Measurements from ENCODE around the gene ANKRD13D.
A peak's percentile ranks its signal among the peaks of the same experiment; 100 is the strongest.

The ANKRD13D gene

DNA sequence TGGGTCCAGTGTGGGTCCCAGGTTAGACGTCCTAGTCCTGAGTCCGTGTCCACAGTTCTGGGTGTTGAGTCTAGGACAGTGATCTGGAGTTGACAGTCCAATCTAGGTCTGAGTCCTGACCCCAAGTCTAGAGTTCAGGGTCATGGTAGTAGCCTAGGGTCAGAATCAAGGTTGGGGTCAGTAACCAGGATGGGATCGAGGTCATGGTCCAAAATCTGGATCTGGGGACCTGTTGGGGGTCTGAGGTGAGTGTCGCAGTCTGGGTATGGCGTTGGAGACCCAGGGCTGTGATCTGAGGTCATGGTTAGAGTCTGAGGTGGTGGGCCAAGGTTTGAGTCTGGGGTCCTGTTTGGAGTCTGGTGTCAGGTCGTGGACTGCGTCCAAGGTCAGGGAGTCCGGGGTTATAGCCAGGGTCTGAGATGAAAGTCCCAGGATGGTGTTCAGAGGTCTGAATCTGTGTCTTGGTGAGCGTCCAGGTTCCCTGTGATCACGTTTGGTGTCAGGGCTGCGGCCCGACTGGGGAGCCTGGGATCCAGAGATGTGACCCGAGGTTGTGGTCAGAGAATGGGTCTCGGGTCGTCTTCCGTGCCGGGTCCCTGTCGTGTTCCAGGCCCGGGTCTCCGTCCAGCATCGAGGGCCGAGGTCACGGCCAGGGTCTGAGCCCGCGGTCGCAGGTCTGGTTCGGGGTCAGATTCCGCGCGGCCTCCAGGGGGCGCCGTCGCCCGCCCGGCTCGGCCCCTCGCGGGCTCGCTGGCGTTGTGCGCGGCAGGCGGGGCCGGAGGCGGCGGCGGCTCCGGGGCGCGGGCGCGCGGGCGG lies 23.3 kb upstream of the ANKRD13D start:
- peak overlapping the region; percentile 2; the same call in 1 of the 2 replicates for H3K27ac ChIP-seq (ENCODE audit: low read depth, low read length)
- H3K9me3 ChIP-seq (ENCODE audit: control insufficient read depth, insufficient read depth, low read length): no peaks in the 10 kb centered on the region
- peaks cover 72% of the 10 kb centered on the region for H3K4me1 ChIP-seq (ENCODE audit: control insufficient read depth, low read length)
- H4K20me1 ChIP-seq (ENCODE audit: control insufficient read depth, insufficient read depth, low read depth, low read length): peaks cover 4% of the 10 kb centered on the region
- no peaks in the 10 kb centered on the region for H3K9me2 ChIP-seq (replicated peaks; ENCODE audit: control insufficient read depth, low read length)
- H3K79me2 ChIP-seq (ENCODE audit: control insufficient read depth, low read length): peaks cover 51% of the 10 kb centered on the region
- peaks cover 36% of the 10 kb centered on the region for H3F3A ChIP-seq (ENCODE audit: control insufficient read depth, insufficient read depth)
- H3K27me3 ChIP-seq (ENCODE audit: control insufficient read depth, low read length): no peaks in the 10 kb centered on the region
- H3K4me3 ChIP-seq (ENCODE audit: low read length): peak overlapping the region; percentile 56
- TF ChIP-seq, protein P1, sequence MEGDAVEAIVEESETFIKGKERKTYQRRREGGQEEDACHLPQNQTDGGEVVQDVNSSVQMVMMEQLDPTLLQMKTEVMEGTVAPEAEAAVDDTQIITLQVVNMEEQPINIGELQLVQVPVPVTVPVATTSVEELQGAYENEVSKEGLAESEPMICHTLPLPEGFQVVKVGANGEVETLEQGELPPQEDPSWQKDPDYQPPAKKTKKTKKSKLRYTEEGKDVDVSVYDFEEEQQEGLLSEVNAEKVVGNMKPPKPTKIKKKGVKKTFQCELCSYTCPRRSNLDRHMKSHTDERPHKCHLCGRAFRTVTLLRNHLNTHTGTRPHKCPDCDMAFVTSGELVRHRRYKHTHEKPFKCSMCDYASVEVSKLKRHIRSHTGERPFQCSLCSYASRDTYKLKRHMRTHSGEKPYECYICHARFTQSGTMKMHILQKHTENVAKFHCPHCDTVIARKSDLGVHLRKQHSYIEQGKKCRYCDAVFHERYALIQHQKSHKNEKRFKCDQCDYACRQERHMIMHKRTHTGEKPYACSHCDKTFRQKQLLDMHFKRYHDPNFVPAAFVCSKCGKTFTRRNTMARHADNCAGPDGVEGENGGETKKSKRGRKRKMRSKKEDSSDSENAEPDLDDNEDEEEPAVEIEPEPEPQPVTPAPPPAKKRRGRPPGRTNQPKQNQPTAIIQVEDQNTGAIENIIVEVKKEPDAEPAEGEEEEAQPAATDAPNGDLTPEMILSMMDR (IDR thresholded peaks at IDR 0.05; ENCODE audit: low read depth, low read length, poor library complexity, severe bottlenecking): peak; percentile 65
- no peak for TF ChIP-seq EZH2phosphoT487 (IDR thresholded peaks at IDR 0.05; ENCODE audit: borderline replicate concordance, low read length)
- peak overlapping the region; percentile 59 for H3K4me2 ChIP-seq (ENCODE audit: low read length)
- peaks cover 46% of the 10 kb centered on the region for H3K36me3 ChIP-seq (ENCODE audit: control insufficient read depth, low read length)

GRCh38 chr11:67266449-67267187 lies 22.5 kb upstream of the ANKRD13D start, which contains the start of gene GRK2:
Gene GRK2, plus strand, starts transcription at chr11:67266473. Its CDS starts 227 bp downstream, at chr11:67266700.
- peaks cover 4% of the 10 kb centered on the region for H4K20me1 ChIP-seq (ENCODE audit: control insufficient read depth, insufficient read depth, low read depth, low read length)
- H3K9me2 ChIP-seq (replicated peaks; ENCODE audit: control insufficient read depth, low read length): no peaks in the 10 kb centered on the region
- H3K9me3 ChIP-seq (ENCODE audit: control insufficient read depth, insufficient read depth, low read length): no peaks in the 10 kb centered on the region
- H3K27ac ChIP-seq (ENCODE audit: low read depth, low read length): peak within 1 kb of the TSS; percentile 100
- peaks cover 42% of the 10 kb centered on the region for H3F3A ChIP-seq (ENCODE audit: control insufficient read depth, insufficient read depth)
- H3K79me2 ChIP-seq (ENCODE audit: control insufficient read depth, low read length): peaks cover 58% of the 10 kb centered on the region
- peaks cover 74% of the 10 kb centered on the region for H3K4me1 ChIP-seq (ENCODE audit: control insufficient read depth, low read length)
- peak within 1 kb of the TSS; percentile 91 for H3K4me3 ChIP-seq (ENCODE audit: low read length)
- H3K27me3 ChIP-seq (ENCODE audit: control insufficient read depth, low read length): no peaks in the 10 kb centered on the region
- H3K4me2 ChIP-seq (ENCODE audit: low read length): peak within 1 kb of the TSS; percentile 100
- H3K36me3 ChIP-seq (ENCODE audit: control insufficient read depth, low read length): peaks cover 54% of the 10 kb centered on the region
- TF ChIP-seq, protein P1 (IDR thresholded peaks at IDR 0.05; ENCODE audit: low read depth, low read length, poor library complexity, severe bottlenecking): no peak
- no peak for TF ChIP-seq EZH2phosphoT487 (IDR thresholded peaks at IDR 0.05; ENCODE audit: borderline replicate concordance, low read length)

DNA sequence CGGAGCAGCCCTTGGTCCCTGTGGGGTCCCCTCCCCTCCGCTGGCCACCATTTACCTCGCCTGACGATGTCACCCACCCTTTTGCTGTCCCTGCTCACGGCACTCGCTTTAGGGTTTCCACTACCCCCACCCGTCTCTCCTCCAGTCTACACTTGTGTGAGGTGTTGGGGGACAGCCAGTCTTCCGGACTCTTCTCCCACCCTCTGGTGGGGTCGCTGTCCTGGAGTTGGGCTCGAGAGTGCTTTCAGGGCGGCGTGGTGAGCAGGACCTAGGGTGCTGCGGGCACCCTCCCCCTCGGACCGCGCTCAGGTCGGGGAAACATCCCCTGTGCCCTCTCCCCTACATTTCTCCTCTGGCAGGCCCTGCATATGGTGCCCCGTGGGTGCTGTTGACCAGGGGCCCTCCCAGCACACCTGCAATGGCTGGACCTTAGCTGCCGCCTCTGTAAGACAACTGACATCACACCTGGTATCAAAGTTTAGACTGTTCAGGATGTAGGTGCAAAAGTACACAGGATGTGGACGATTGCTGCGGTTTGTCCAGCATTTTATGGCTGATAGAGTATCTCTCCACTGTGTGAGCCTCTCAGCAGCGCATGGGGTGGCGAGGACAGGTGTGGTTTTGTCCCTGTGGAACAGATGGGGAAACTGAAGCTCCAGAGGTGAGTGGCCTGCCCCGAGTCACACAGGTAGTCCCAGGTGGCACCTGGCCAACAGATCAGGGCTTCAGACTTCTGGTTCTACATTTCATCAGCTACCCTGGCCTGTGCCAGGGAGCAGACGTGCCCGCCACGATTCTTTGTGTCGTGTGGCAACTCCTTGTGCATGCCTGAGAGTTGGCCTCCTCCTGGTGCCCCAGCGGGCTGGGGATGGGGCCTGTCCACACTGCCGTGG lies 21.7 kb upstream of the ANKRD13D start:
- H3K4me3 ChIP-seq (ENCODE audit: low read length): peak overlapping the region; percentile 91
- H3K27ac ChIP-seq (ENCODE audit: low read depth, low read length): peak overlapping the region; percentile 100
- H3K9me2 ChIP-seq (replicated peaks; ENCODE audit: control insufficient read depth, low read length): no peaks in the 10 kb centered on the region
- peak overlapping the region; percentile 100 for H3K4me2 ChIP-seq (ENCODE audit: low read length)
- peaks cover 4% of the 10 kb centered on the region for H4K20me1 ChIP-seq (ENCODE audit: control insufficient read depth, insufficient read depth, low read depth, low read length)
- H3K4me1 ChIP-seq (ENCODE audit: control insufficient read depth, low read length): peaks cover 74% of the 10 kb centered on the region
- no peaks in the 10 kb centered on the region for H3K9me3 ChIP-seq (ENCODE audit: control insufficient read depth, insufficient read depth, low read length)
- H3K36me3 ChIP-seq (ENCODE audit: control insufficient read depth, low read length): peaks cover 62% of the 10 kb centered on the region
- H3K79me2 ChIP-seq (ENCODE audit: control insufficient read depth, low read length): peaks cover 66% of the 10 kb centered on the region
- H3K27me3 ChIP-seq (ENCODE audit: control insufficient read depth, low read length): no peaks in the 10 kb centered on the region
- TF ChIP-seq EZH2phosphoT487 (IDR thresholded peaks at IDR 0.05; ENCODE audit: borderline replicate concordance, low read length): no peak
- TF ChIP-seq, protein P1 (IDR thresholded peaks at IDR 0.05; ENCODE audit: low read depth, low read length, poor library complexity, severe bottlenecking): peak; percentile 17
- peaks cover 46% of the 10 kb centered on the region for H3F3A ChIP-seq (ENCODE audit: control insufficient read depth, insufficient read depth)
